Mammary epithelial cell (primary cell): ENCODE measurements around the gene ASPG.

Experiments used
- CTCF ChIP-seq, 2 donors: IDR thresholded peaks in 1 of 2; conservative IDR thresholded peaks in 1 of 2; 2 replicates each; pipeline ENCODE4 v1.5.1; 2011 to 2012; ENCODE audit warnings: inconsistent platforms in 2 of 2, low read length in 2 of 2, mild to moderate bottlenecking in 2 of 2, control low read depth in 1 of 2, low read depth in 1 of 2; ENCODE audit not compliant: insufficient read depth in 1 of 2; ENCODE audit errors: extremely low read depth in 1 of 2
- EZH2 ChIP-seq: IDR thresholded peaks from 2 replicates; pipeline ENCODE4 v1.6.1; 2012; ENCODE audit warnings: low read length, inconsistent platforms, borderline replicate concordance

GRCh38 chr14:104123879-104124278 lies 38.4 kb downstream of the ASPG start:
- TF ChIP-seq CTCF (conservative IDR thresholded peaks at IDR 0.05 in 1 of 2, IDR thresholded peaks at IDR 0.05 in 1 of 2; ENCODE audit: extremely low read depth in 1 of 2, insufficient read depth in 1 of 2, low read depth in 1 of 2, low read length in 2 of 2): no peak
- no peak for TF ChIP-seq EZH2
